Ectodermal cell (in vitro differentiated cells): ENCODE results near the gene HTRA3.

Experiments
- H3K27ac ChIP-seq: 2 replicates; pipeline ENCODE4 v1.7.0; 2013; ENCODE audit warnings: mild to moderate bottlenecking, low read depth, low read length; ENCODE audit not compliant: insufficient read depth, poor library complexity, severe bottlenecking
- H3K27me3 ChIP-seq: 2 replicates; pipeline ENCODE4 v1.7.0; 2013; ENCODE audit warnings: mild to moderate bottlenecking, low read length; ENCODE audit not compliant: insufficient read depth, control insufficient read depth, poor library complexity, severe bottlenecking
- H3K36me3 ChIP-seq: one replicate; pipeline ENCODE4 v1.7.0; 2013; ENCODE audit warnings: low read length; ENCODE audit not compliant: control insufficient read depth, insufficient read depth
- H3K4me1 ChIP-seq: one replicate; pipeline ENCODE4 v1.7.0; 2013; ENCODE audit warnings: low read length; ENCODE audit not compliant: control insufficient read depth, insufficient read depth
- H3K4me3 ChIP-seq: 2 replicates; pipeline ENCODE4 v1.7.0; 2013; ENCODE audit warnings: low read depth, low read length, control low read depth; ENCODE audit not compliant: insufficient read depth
- H3K9me3 ChIP-seq: 2 replicates; pipeline ENCODE4 v1.7.0; 2013; ENCODE audit warnings: mild to moderate bottlenecking, low read length, moderate library complexity; ENCODE audit not compliant: control insufficient read depth
- whole genome bisulfite sequencing, 2 experiments: methylation state at CpG; one replicate each; pipeline ENCODE4 v1.1.7; 2013; ENCODE audit warnings: missing lambda C conversion rate in 2 of 2; 5-methylcytosine and 5-hydroxymethylcytosine counted together

The HTRA3 gene

GRCh38 chr4:8280876-8281440, 11.4 kb downstream of the HTRA3 start:
- Histone ChIP-seq H3K36me3 (no peaks in the 10 kb centered on the region), H3K4me1 (no peaks in the 10 kb centered on the region), H3K4me3 (no peak overlapping the region), H3K27me3 (no peaks in the 10 kb centered on the region), H3K27ac (no peak overlapping the region), H3K9me3 (no peaks in the 10 kb centered on the region)
- WGBS, 2 experiments, result 95 to 97% methylated on average over 15 of the region's 15 CpGs

- H3K9me3 ChIP-seq, result no peaks in the 10 kb centered on the region
- H3K36me3 ChIP-seq, result no peaks in the 10 kb centered on the region
- 91% methylated on average over 19 of the region's 19 CpGs for WGBS, 2 experiments
- no peaks in the 10 kb centered on the region for H3K27me3 ChIP-seq
- H3K4me1 ChIP-seq, result no peaks in the 10 kb centered on the region
- no peak overlapping the region for H3K4me3 ChIP-seq
- H3K27ac ChIP-seq, result no peak overlapping the region
These were observed 12.1 kb downstream of the HTRA3 start for GRCh38 chr4:8281519-8282133.

- H3K36me3 ChIP-seq, result no peaks in the 10 kb centered on the region
- H3K9me3 ChIP-seq, result no peaks in the 10 kb centered on the region
- H3K4me3 ChIP-seq, result no peak overlapping the region
- H3K27ac ChIP-seq, result no peak overlapping the region
- no peaks in the 10 kb centered on the region for H3K4me1 ChIP-seq
- no peaks in the 10 kb centered on the region for H3K27me3 ChIP-seq
- 92 to 95% methylated on average over 14 of the region's 14 CpGs for WGBS, 2 experiments
These were observed 12.6 kb downstream of the HTRA3 start for GRCh38 chr4:8282134-8282641.

GRCh38 chr4:8282742-8283141, 13.2 kb downstream of the HTRA3 start:
- Histone ChIP-seq H3K4me3 (no peak overlapping the region), H3K36me3 (no peaks in the 10 kb centered on the region), H3K9me3 (no peaks in the 10 kb centered on the region), H3K27ac (no peak overlapping the region), H3K4me1 (no peaks in the 10 kb centered on the region), H3K27me3 (no peaks in the 10 kb centered on the region)
- WGBS, 2 experiments, result 94 to 95% methylated on average over 14 of the region's 14 CpGs

GRCh38 chr4:8283161-8283560, 13.6 kb downstream of the HTRA3 start:
- Histone ChIP-seq H3K36me3 (no peaks in the 10 kb centered on the region), H3K9me3 (no peaks in the 10 kb centered on the region), H3K27ac (no peak overlapping the region), H3K27me3 (no peaks in the 10 kb centered on the region), H3K4me1 (no peaks in the 10 kb centered on the region), H3K4me3 (no peak overlapping the region)
- WGBS, 2 experiments, result 87 to 93% methylated on average over 10 of the region's 10 CpGs

GRCh38 chr4:8283631-8284121, 14.1 kb downstream of the HTRA3 start:
- WGBS, 2 experiments, result 81 to 85% methylated on average over 20 of the region's 20 CpGs
- H3K36me3 ChIP-seq, result no peaks in the 10 kb centered on the region
- no peaks in the 10 kb centered on the region for H3K4me1 ChIP-seq
- H3K9me3 ChIP-seq, result no peaks in the 10 kb centered on the region
- H3K27ac ChIP-seq, result no peak overlapping the region
- no peaks in the 10 kb centered on the region for H3K27me3 ChIP-seq
- no peak overlapping the region for H3K4me3 ChIP-seq

GRCh38 chr4:8284391-8284790, 14.8 kb downstream of the HTRA3 start:
- H3K36me3 ChIP-seq, result no peaks in the 10 kb centered on the region
- no peaks in the 10 kb centered on the region for H3K27me3 ChIP-seq
- 89 to 90% methylated on average over 11 of the region's 11 CpGs for WGBS, 2 experiments
- H3K4me1 ChIP-seq, result no peaks in the 10 kb centered on the region
- H3K9me3 ChIP-seq, result no peaks in the 10 kb centered on the region
- H3K27ac ChIP-seq, result no peak overlapping the region
- no peak overlapping the region for H3K4me3 ChIP-seq

- Histone ChIP-seq H3K36me3 (no peaks in the 10 kb centered on the region), H3K4me1 (no peaks in the 10 kb centered on the region), H3K4me3 (no peak overlapping the region), H3K27ac (no peak overlapping the region), H3K27me3 (no peaks in the 10 kb centered on the region), H3K9me3 (no peaks in the 10 kb centered on the region)
- 83 to 87% methylated on average over 16 of the region's 16 CpGs for WGBS, 2 experiments
These were observed 15.8 kb downstream of the HTRA3 start for GRCh38 chr4:8285143-8285975.

GRCh38 chr4:8285976-8286718, 16.6 kb downstream of the HTRA3 start:
- Histone ChIP-seq H3K27me3 (no peaks in the 10 kb centered on the region), H3K4me1 (no peaks in the 10 kb centered on the region), H3K4me3 (no peak overlapping the region), H3K9me3 (no peaks in the 10 kb centered on the region), H3K36me3 (no peaks in the 10 kb centered on the region), H3K27ac (no peak overlapping the region)
- WGBS, 2 experiments, result 91 to 93% methylated on average over 23 of the region's 23 CpGs
